Measurements from ENCODE around the gene SCYGR1.
"Not testable (repeated sequence)": the region's sequence is repeated elsewhere in the genome, so short reads cannot be mapped to it uniquely, and the experiment has no call there.

Gene SCYGR1

GRCh38 chr2:227402321-227402720 lies 14.6 kb upstream of the SCYGR1 start:
- DNase-seq: no peak

GRCh38 chr2:227401550-227401949 lies 13.8 kb upstream of the SCYGR1 start:
- no peak for DNase-seq

GRCh38 chr2:227398684-227399670 lies 11.2 kb upstream of the SCYGR1 start:
- DNase-seq: no peak

- no peak for DNase-seq
Measured at GRCh38 chr2:227397562-227397961, 9.8 kb upstream of the SCYGR1 start.

GRCh38 chr2:227395556-227395955 lies 7.8 kb upstream of the SCYGR1 start:
- DNase-seq: no peak

- no peak for DNase-seq
Measured at GRCh38 chr2:227394401-227394800, 6.7 kb upstream of the SCYGR1 start.

GRCh38 chr2:227390468-227391256 lies 2.9 kb upstream of the SCYGR1 start:
- DNase-seq: no peak

GRCh38 chr2:227389661-227390060 lies 1.9 kb upstream of the SCYGR1 start:
- DNase-seq: no peak

- no peak for DNase-seq
Measured at GRCh38 chr2:227389231-227389630, 1.5 kb upstream of the SCYGR1 start.

GRCh38 chr2:227388537-227389011 lies 825 bp upstream of the SCYGR1 start:
- DNase-seq: no peak

GRCh38 chr2:227386630-227387029 lies 1.1 kb downstream of the SCYGR1 start:
- DNase-seq: no peak

GRCh38 chr2:227383686-227384085 lies 4.1 kb downstream of the SCYGR1 start:
- no peak for DNase-seq

- not testable (repeated sequence) for DNase-seq
Measured at GRCh38 chr2:227382241-227382835, 5.4 kb downstream of the SCYGR1 start.

- no peak for DNase-seq
Measured at GRCh38 chr2:227379095-227379494, 8.7 kb downstream of the SCYGR1 start, which contains the start of gene TM4SF20. TSS of gene TM4SF20 (minus strand) at chr2:227379306. CDS start at chr2:227379268, 38 bp downstream.

- DNase-seq: no peak
Measured at GRCh38 chr2:227378371-227378782, 9.4 kb downstream of the SCYGR1 start.

GRCh38 chr2:227377467-227378351 lies 10.0 kb downstream of the SCYGR1 start:
- DNase-seq: no peak

GRCh38 chr2:227376656-227377396 lies 10.9 kb downstream of the SCYGR1 start:
- DNase-seq: no peak

- DNase-seq: peak; percentile 18 to 40
Measured at GRCh38 chr2:227374158-227374557, 13.6 kb downstream of the SCYGR1 start.

GRCh38 chr2:227373389-227373788 lies 14.4 kb downstream of the SCYGR1 start:
- DNase-seq: no peak

GRCh38 chr2:227370791-227371312 lies 16.9 kb downstream of the SCYGR1 start:
- peak; percentile 5 to 77 for DNase-seq

- no peak for DNase-seq
Measured at GRCh38 chr2:227370092-227370491, 17.7 kb downstream of the SCYGR1 start.

Data from CD4-positive, alpha-beta T cell treated with Interleukin-4 for 1 hour (primary cell).